Left ventricle myocardium superior (tissue), 1 donor: Measurements from ENCODE around the gene YPEL2. TPM values are rescaled to one million over a fixed set of nuclear protein-coding genes. Genes with fewer than 3 reads are reported as not detected.
A peak's percentile ranks its signal among the peaks of the same experiment; 100 is the strongest.

Source experiments
- ATAC-seq: fragments of 200-7000 bp; cut with Tn5 transposase; one replicate; pipeline ENCODE4 v1.9.1; 2020; ENCODE audit warnings: mild to moderate bottlenecking, moderate library complexity
- DNase-seq: peaks from one replicate; pipeline ENCODE4 v3.0.0-alpha.2; 2020
- intact Hi-C: fragments of 100-400 bp; cut with micrococcal nuclease; formaldehyde crosslinking; loops from one replicate; pipeline ENCODE4 v1.11.0; 2022
- total RNA-seq: library from RNA; stranded (reverse); fragmentation: NEBNext Ultra II Directional; extraction: Animal tissue kit (Norgen Biotek cat#: 25700); gene quantifications from one replicate; pipeline ENCODE4 v1.2.1, GENCODE V29; 2021
- donor health status: DM: no; HTN: yes; CAD: no; lungs with severe emphysema.

YPEL2 gene
- total RNA-seq, 1 donor from 2014 or later: 38.9 TPM

- DNase-seq: no peak
- peak; percentile 47 for ATAC-seq
- intact Hi-C loops: no loop called here
Measured at GRCh38 chr17:59416184-59416583, 84.7 kb downstream of the YPEL2 start.

DNA sequence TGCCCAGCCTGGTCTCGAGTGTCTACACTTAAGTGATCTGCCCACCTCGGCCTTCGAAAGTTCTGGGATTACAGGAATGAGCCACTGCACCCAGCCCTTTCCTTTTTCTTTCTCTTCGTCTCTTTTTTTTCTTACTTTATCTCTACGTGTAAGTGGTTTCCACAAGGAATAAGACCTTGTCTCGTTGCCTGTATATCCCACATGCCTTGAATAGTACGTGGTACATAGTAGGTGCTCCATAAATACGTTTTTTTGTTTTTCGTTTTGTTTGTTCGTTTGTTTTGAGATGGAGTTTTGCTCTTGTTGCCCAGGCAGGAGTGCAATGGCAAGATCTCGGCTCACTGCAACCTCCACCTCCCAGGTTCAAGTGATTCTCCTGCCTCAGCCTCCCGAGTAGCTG is 86.0 kb downstream of the YPEL2 start:
- intact Hi-C loops: no loop called here
- no peak for ATAC-seq
- no peak for DNase-seq

DNA sequence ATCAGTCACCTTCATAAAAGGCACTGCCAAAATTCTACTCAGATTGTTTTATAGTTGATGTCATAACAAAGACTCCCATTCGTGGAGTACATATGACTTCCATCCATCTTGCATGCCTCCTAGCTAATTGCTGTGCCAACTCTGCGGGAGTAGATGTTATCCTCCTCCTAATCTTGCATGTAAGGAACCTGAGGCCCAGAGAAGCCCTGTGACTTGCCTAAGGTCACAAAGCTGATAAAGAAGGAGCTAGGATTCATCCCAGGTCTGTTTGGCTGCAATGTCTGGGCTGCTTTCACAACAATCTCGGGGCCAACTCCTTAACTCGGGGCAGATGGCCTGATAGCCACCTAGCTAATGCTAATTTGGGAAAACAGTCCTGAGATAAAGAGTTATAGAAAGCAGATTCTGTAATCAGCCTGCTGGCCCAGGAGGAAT is 87.3 kb downstream of the YPEL2 start:
- no peak for DNase-seq
- no peak for ATAC-seq
- intact Hi-C loops: no loop called here

DNA sequence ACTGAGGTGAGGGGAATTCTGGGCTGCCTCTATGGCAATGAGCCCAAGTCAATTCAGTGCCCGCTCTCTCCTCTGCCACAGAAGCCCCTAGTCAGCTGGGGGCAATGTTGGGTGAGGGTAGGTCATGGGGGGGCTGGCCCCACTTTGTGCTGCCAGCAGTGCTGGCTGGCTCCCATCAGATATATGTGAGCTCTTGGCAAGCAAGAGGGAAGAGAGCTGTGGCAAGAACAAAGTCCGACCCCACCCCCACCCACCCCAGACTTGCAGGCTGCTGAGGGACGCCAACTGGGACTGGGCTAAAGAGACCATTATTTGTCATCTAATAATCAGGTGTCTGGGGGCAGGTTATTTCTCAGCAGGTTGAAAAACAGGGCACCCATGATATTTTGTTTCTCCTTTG is 89.4 kb downstream of the YPEL2 start:
- DNase-seq (no peak), ATAC-seq (no peak)
- intact Hi-C loops: loop anchor here (10.0 kb wide), 1 partner anchor 86 kb away; the partner anchor contains the start of gene YPEL2

DNA sequence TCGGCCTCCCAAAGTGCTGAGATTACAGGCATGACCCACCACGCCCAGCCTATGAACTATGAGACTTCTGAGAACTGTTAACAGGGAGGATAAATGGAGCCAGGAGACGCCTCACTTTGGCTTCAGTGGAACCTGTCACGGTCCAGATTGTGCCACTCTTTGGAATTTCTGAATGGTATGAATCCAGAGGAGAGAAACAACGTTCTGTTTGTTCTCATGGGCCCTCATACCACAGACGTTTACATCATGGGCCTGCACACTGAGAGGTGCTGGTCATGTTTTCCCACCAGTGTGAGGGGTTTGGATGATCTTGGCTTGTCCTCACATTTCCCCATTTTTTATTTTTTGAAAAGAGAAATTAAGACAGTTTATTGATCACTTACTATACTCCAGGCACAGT is 90.3 kb downstream of the YPEL2 start:
- DNase-seq: no peak
- no peak for ATAC-seq
- intact Hi-C loops: loop anchor here (10.0 kb wide), 1 partner anchor 87 kb away; the partner anchor contains the start of gene YPEL2

- peak; percentile 67 for ATAC-seq
- intact Hi-C loops: loop anchor here (10.0 kb wide), 1 partner anchor 88 kb away; the partner anchor contains the start of gene YPEL2
- DNase-seq: peak; percentile 39
Measured at GRCh38 chr17:59423137-59423724, 91.8 kb downstream of the YPEL2 start.

- intact Hi-C loops: loop anchor here (10.0 kb wide), 1 partner anchor 89 kb away; the partner anchor contains the start of gene YPEL2
- no peak for ATAC-seq
Measured at GRCh38 chr17:59423903-59424302, 92.4 kb downstream of the YPEL2 start.

DNA sequence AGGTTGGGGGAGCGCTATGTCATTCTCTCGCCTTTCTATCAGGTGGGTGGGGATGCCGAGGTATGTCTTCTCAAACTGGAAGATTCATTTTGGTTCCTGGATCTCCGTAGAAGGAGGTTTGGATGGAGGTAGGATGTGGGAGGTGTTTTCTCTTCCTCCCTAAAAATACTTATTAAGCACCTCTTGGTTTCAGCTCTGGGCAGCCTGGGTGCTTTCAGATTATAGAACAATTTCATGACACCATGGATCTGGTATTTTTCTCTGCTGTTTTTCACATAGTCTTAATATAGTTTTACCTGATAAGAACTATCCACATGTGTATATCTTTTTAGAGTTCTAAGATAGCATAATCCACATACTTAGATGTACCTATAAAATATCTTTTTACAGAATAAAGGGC is 92.9 kb downstream of the YPEL2 start:
- ATAC-seq (peak; percentile 42), DNase-seq (no peak)
- intact Hi-C loops: loop anchor here (10.0 kb wide), 1 partner anchor 90 kb away; the partner anchor contains the start of gene YPEL2

More at GRCh38 chr17:59423903-59424302, 92.4 kb downstream of the YPEL2 start:
- no peak for DNase-seq

GRCh38 chr17:59425085-59425931 is 93.9 kb downstream of the YPEL2 start:
- DNase-seq (peak; percentile 66), ATAC-seq (peak; percentile 75)
- intact Hi-C loops: loop anchor here (10.0 kb wide), 1 partner anchor 91 kb away; the partner anchor contains the start of gene YPEL2

DNA sequence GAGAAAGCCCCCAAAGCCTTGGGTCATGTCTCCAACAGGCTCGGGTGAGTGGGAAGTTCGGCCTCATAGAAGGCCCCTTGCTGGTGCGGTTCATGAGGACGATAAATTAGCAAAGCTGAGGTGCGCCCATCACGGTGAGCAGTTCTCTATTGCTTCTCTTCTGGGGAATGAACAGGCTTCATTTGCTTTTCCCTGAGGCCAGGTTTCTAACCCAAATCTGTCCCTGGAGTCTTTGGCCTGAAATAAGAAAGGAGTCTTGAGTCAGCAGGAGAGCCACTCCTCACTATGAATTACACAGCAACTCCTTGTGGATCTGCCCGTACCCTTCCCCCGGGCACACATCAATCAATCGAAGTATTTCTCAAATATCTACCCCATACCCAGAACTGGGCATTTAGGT is 94.6 kb downstream of the YPEL2 start:
- intact Hi-C loops: loop anchor here (10.0 kb wide), 1 partner anchor 91 kb away; the partner anchor contains the start of gene YPEL2
- DNase-seq: no peak
- ATAC-seq: no peak

DNA sequence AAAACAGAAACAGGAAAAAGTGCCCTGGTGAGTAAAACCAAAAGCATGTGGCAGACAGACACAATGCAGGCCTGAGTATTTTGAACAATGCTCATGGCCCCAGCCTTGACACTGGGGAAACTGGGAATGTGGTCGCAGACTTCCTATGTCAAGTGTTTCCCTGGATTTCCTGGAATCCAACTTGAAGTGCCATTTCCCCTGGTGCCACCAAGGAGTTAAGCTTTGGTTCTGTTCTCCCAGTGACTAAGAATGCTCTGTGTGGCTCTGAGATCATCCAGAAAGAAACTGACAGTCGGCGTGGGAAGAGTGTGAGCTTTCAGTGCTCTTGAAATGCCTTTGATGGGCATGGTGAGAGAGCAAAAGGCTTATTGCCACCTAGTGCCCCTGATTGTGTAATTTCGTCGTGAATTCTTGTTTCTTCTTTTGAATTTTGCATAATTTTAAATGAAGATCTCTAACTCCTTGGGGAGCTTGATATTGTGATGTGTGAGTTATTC is 96.0 kb downstream of the YPEL2 start:
- DNase-seq: no peak
- intact Hi-C loops: loop anchor here (10.0 kb wide), 1 partner anchor 93 kb away; the partner anchor contains the start of gene YPEL2

DNA sequence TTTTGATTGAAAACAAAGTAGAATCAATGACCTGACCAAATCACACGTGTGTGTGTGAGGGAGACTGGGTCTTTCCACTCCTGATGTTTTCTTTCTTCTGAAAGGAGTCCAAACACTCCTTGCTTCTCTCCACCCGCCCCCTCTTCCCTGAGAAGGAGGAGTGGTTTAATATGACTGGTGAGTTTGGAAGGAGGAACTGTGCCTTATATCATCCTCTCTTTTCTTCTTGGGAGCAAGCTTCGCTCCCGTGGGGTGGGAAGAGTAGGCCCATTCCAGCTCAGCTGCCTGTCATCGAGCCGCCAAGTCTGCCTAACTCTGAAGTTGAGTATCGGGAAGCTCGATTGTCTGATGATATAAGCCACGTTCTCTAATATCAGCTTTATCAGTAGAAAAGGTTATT is 96.5 kb downstream of the YPEL2 start:
- DNase-seq: no peak
- intact Hi-C loops: loop anchor here (10.0 kb wide), 1 partner anchor 93 kb away; the partner anchor contains the start of gene YPEL2
- ATAC-seq: peak; percentile 1

More for the DNA sequence above, 96.0 kb downstream of the YPEL2 start:
- ATAC-seq: peak; percentile 34

DNA sequence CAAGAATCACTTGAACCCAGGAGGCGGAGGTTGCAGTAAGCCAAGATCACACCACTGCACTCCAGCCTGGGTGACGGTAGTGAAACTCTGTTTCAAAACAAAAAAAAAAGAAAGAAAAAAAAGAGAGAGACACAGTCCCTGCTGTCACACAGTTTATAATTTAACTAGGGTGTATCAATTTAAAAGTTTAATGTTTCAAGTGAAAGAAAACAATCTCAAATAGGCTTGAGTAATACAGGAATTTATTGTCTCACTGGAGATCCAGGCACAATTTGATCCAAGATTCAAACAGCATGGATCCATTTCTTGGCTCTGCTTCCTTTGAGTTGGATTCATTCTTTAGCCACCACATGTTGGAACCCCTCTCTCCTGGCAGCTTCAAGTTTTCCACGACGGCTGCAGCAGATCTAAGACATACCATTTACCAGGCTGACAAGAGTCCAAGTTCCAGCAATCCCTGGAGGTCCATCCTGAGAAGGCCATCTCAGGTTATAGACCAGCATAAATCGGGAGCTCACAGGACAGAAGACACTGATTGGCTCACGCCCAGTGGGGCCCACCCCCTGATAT is 97.5 kb downstream of the YPEL2 start:
- intact Hi-C loops: loop anchor here (10.0 kb wide), 1 partner anchor 94 kb away; the partner anchor contains the start of gene YPEL2

DNA sequence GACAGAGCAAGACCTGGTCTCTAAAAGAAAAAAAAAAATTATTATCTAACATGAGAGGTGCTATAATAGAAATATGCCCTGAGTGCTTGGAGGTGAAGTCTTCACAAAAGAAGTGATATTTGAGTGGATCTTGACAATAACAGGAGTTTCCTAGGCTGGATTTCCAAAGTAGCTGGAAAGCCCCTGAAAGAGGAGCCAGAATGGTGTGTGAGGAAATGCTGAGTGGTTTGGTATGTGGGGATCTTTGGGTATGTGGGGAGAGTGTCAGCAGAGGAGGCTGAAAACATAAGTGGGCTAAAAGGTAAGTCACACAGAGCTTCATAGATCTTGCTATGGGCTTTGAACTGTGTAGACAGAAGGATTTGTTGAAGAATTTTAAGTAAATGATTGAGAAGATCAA is 100.1 kb downstream of the YPEL2 start:
- intact Hi-C loops: no loop called here
- no peak for DNase-seq
- ATAC-seq: no peak

More for the DNA sequence above, 97.5 kb downstream of the YPEL2 start:
- ATAC-seq: no peak
- no peak for DNase-seq

- ATAC-seq (no peak), DNase-seq (no peak)
- intact Hi-C loops: no loop called here
Measured at GRCh38 chr17:59432657-59433056, 101.2 kb downstream of the YPEL2 start.

- intact Hi-C loops: no loop called here
- ATAC-seq: no peak
- DNase-seq: no peak
Measured at GRCh38 chr17:59433586-59433985, 102.1 kb downstream of the YPEL2 start.

- DNase-seq (no peak), ATAC-seq (no peak)
- intact Hi-C loops: no loop called here
Measured at GRCh38 chr17:59434429-59434828, 103.0 kb downstream of the YPEL2 start.

GRCh38 chr17:59435238-59435637 is 103.8 kb downstream of the YPEL2 start:
- intact Hi-C loops: no loop called here
- ATAC-seq (no peak), DNase-seq (no peak)

DNA sequence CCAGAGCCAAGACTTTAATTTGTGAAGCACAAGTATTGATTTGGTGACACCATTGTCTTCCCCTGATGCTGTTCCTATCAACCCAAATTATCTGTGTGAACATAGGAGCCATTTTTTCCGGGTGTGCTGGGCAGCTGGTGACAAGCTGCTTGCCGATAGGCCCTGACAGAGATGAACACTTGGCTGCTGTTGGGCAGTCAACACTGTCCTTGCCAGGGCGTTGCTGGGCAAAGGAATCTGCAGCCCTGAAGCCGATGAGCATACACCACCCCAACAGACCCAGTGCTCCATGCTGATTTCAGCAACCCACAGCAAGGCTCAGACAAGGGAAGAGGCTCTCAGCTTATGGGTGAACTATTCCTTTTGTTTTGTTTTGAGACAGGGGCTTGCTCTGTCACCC is 105.4 kb downstream of the YPEL2 start:
- DNase-seq: peak; percentile 68
- peak; percentile 76 for ATAC-seq
- intact Hi-C loops: no loop called here
